Stimulated activated CD4-positive, alpha-beta T cell treated with anti-CD3 and anti-CD28 coated beads, Interleukin-4, amount 100 ng/mL, for 48 hours (primary cell): ENCODE measurements around the gene ZBTB39.
"Not testable (repeated sequence)": the region's sequence is repeated elsewhere in the genome, so short reads cannot be mapped to it uniquely, and the experiment has no call there.

Experiments used
- DNase-seq, 2 donors: peaks; one replicate each; pipeline ENCODE4 v3.0.0-alpha.2; 2020; ENCODE audit warnings: low read depth in 2 of 2

ZBTB39 gene

DNA sequence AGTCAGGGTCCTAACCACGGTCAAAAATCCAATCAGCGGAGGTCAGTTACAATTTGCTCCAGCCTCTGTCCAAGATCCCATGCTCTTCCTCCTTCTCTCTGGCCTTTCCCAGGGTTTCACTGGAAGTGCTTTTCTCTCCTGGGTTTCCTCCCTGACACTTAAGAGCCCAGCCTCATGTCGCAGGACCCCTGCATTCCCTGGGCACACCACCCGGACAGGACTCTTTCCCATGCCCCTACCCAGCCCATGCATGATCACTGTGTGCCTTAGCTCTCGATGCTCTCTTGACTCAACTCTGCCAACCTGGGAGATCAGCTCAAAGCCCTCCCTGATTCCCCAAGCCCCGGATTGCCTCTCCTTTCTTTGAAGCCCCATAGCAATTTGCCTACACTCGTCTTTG, 25.4 kb upstream of the ZBTB39 start:
- no peak for DNase-seq

GRCh38 chr12:57031138-57031725, 24.9 kb upstream of the ZBTB39 start:
- no peak for DNase-seq

- DNase-seq: no peak
Observed at GRCh38 chr12:57029457-57029856, 23.1 kb upstream of the ZBTB39 start.

GRCh38 chr12:57027805-57028153, 21.4 kb upstream of the ZBTB39 start:
- DNase-seq: no peak

DNA sequence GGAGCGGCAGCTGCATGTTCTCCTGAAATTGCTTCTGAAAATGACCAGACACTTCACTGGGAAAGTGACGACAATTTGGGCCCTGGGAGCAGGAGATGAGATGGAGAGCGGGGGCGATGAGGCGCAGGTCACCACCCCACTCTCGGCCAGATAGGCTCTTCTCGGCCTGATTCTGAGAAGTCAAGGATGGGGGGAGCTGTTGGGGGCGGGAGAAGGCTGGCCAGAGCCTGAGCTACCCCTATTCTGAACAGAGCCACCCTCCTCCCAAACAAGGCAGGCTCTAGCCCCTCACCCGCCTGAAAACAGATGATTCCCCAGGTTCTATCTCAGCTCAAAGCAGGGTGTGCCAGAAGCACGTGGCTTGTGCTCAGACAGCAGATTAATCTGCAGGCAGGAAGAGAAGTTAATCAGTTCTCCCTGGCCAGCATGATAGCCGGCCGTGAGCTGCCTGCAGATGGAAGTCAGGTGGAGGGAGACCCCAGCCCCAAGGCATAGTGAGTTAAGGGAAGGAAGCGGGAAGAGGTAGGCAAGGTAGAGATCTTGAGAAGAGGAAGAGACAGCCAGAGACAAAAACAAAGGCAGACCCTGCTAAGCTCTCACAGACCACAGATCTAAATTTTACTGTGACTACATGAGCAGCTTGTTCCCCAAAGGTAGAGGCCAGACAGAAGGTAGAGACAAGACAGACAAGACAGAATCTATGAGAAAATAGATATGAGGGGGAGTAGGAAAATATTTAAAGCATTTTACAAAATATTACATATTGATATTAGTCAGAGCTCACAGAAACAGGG, 20.9 kb upstream of the ZBTB39 start:
- DNase-seq: no peak

- DNase-seq: no peak
Observed at GRCh38 chr12:57025196-57025595, 18.9 kb upstream of the ZBTB39 start.

GRCh38 chr12:57022324-57022723, 16.0 kb upstream of the ZBTB39 start:
- not testable (repeated sequence) for DNase-seq

GRCh38 chr12:57019983-57020719, 13.8 kb upstream of the ZBTB39 start:
- no peak for DNase-seq

- no peak for DNase-seq
Observed at GRCh38 chr12:57018906-57019305, 12.6 kb upstream of the ZBTB39 start.

- DNase-seq: not testable (repeated sequence)
Observed at GRCh38 chr12:57018353-57018752, 12.0 kb upstream of the ZBTB39 start.

DNA sequence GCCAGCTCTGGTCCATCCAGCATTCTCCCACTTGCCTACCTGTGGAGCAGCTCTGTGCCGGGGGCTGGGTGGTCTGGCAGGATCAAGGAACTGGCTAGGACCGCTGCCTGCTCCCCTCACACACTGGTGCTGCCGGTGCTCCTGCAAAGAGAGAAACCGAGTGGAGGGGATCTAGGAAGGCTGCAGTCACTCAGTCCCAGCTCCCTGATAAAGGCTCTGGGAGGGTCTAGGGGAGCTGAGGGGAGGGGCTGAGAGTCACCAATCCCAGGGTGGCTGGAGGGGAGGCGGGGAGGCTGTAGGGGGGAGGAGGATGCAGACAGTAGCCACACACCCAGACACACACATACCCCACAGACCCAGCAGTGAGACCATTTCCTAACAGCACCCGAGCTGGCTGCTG, 10.0 kb upstream of the ZBTB39 start, which contains the start of gene TAC3:
Gene TAC3 (minus strand): TSS at position 182 of the 400 bp plus-strand sequence. CDS start 732 bp downstream, outside the sequence.
- no peak for DNase-seq

GRCh38 chr12:57012600-57013465, 6.5 kb upstream of the ZBTB39 start:
- DNase-seq: no peak

GRCh38 chr12:57011438-57012424, 5.4 kb upstream of the ZBTB39 start:
- no peak for DNase-seq

DNA sequence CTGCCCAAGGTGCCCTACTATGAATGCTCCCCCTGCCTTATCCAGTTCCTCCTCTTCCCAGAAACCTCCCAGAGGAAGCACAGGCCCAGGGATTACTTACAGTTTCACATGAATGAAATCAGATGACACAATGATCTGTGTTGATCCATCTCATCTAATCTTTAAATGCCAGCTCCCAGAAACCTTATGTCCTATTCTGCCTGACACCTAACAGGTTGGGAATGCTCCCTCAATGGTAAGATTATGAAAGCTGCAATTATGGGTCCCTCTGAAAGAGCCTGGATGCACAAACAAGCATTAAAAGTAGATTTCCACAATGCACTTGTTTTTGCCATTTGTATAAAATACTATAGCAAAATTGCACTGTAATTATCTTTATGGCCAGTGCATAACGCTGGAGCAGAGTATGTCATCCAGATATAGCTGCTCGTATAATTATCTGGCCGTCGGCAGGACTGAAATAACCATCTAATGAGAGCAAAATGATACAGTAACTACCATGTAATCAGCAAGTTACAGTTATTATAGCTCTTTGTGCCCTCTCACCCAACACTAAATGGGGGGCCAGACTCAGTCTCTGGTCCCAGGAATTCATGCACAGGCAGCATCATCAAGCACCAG, 4.4 kb upstream of the ZBTB39 start:
- DNase-seq: no peak

- no peak for DNase-seq
Observed at GRCh38 chr12:57009949-57010626, 3.7 kb upstream of the ZBTB39 start.

GRCh38 chr12:57008178-57008577, 1.8 kb upstream of the ZBTB39 start:
- no peak for DNase-seq

GRCh38 chr12:57006809-57007475, 596 bp upstream of the ZBTB39 start:
- DNase-seq: no peak

- DNase-seq: no peak
Observed at GRCh38 chr12:57004651-57005050, 1.7 kb downstream of the ZBTB39 start.

GRCh38 chr12:57003395-57003794, 3.0 kb downstream of the ZBTB39 start:
- no peak for DNase-seq
